Astrocyte (in vitro differentiated cells and primary cell): Measurements from ENCODE around the gene IGFBPL1. TPM values are rescaled to one million over a fixed set of nuclear protein-coding genes. Genes with fewer than 3 reads are reported as not detected.

Experiments
- DNase-seq: peaks from one replicate; pipeline ENCODE4 v3.0.0-alpha.2; 2010; ENCODE audit warnings: low read depth
- FAIRE-seq: peaks from 2 replicates; lab custom pipeline; 2011; peaks lifted over from hg19 to GRCh38; lab: Jason Lieb, UNC
- H2AFZ ChIP-seq: 2 replicates; pipeline ENCODE4 v1.6.0; 2012; ENCODE audit warnings: low read depth, low read length, inconsistent platforms
- H3K27ac ChIP-seq: 2 replicates; pipeline ENCODE4 v1.5.1; 2011; ENCODE audit warnings: low read depth, low read length, inconsistent platforms
- H3K27me3 ChIP-seq: 2 replicates; pipeline ENCODE4 v1.6.0; 2011; ENCODE audit warnings: low read length, inconsistent platforms; ENCODE audit not compliant: insufficient read depth
- H3K36me3 ChIP-seq: 2 replicates; pipeline ENCODE4 v1.5.1; 2011; ENCODE audit warnings: low read length, inconsistent platforms; ENCODE audit not compliant: insufficient read depth
- H3K4me1 ChIP-seq: 2 replicates; pipeline ENCODE4 v1.5.1; 2011; ENCODE audit warnings: low read length, inconsistent platforms; ENCODE audit not compliant: insufficient read depth
- H3K4me2 ChIP-seq: 2 replicates; pipeline ENCODE4 v1.6.0; 2012; ENCODE audit warnings: low read length, inconsistent platforms
- H3K4me3 ChIP-seq: 2 replicates; pipeline ENCODE4 v1.5.1; 2011; ENCODE audit warnings: low read depth, mild to moderate bottlenecking, low read length, inconsistent platforms; ENCODE audit not compliant: insufficient read depth
- H3K79me2 ChIP-seq: 2 replicates; pipeline ENCODE4 v1.6.0; 2012; ENCODE audit warnings: mild to moderate bottlenecking, low read length, inconsistent platforms; ENCODE audit not compliant: insufficient read depth
- H3K9ac ChIP-seq: 2 replicates; pipeline ENCODE4 v1.6.0; 2012; ENCODE audit warnings: mild to moderate bottlenecking, low read length, inconsistent platforms
- H3K9me3 ChIP-seq: 2 replicates; pipeline ENCODE4 v1.5.1; 2012; ENCODE audit warnings: low read depth, mild to moderate bottlenecking, low read length, inconsistent platforms; ENCODE audit not compliant: insufficient read depth
- H4K20me1 ChIP-seq: 2 replicates; pipeline ENCODE4 v1.6.0; 2012; ENCODE audit warnings: low read length, inconsistent platforms; ENCODE audit not compliant: insufficient read depth
- H3K27ac Mint-ChIP-seq: one replicate; pipeline ENCODE4 v1.8.0; 2021; ENCODE audit warnings: mild to moderate bottlenecking, mixed read lengths; ENCODE audit not compliant: unreplicated experiment
- H3K27me3 Mint-ChIP-seq: one replicate; pipeline ENCODE4 v1.8.0; 2021; ENCODE audit warnings: low read depth, mixed read lengths; ENCODE audit not compliant: unreplicated experiment
- H3K36me3 Mint-ChIP-seq: one replicate; pipeline ENCODE4 v1.8.0; 2021; ENCODE audit warnings: low read depth, mixed read lengths; ENCODE audit not compliant: unreplicated experiment
- H3K4me1 Mint-ChIP-seq: one replicate; pipeline ENCODE4 v1.8.0; 2021; ENCODE audit warnings: low read depth, mixed read lengths; ENCODE audit not compliant: unreplicated experiment
- H3K4me3 Mint-ChIP-seq: one replicate; pipeline ENCODE4 v1.8.0; 2021; ENCODE audit warnings: mild to moderate bottlenecking, moderate library complexity, mixed read lengths; ENCODE audit not compliant: unreplicated experiment
- H3K9me3 Mint-ChIP-seq: one replicate; pipeline ENCODE4 v1.8.0; 2021; ENCODE audit warnings: mild to moderate bottlenecking, mixed read lengths; ENCODE audit not compliant: unreplicated experiment
- EZH2 ChIP-seq: IDR thresholded peaks from 2 replicates; pipeline ENCODE4 v1.6.1; 2012; ENCODE audit warnings: mild to moderate bottlenecking, low read length, inconsistent platforms; ENCODE audit not compliant: insufficient read depth
- total RNA-seq: library from RNA; stranded (reverse); gene quantifications from 2 replicates; pipeline ENCODE4 v1.2.1, GENCODE V29; 2021
- TF ChIP-seq, protein P1 (sequence below): IDR thresholded peaks from 2 replicates; pipeline ENCODE4 v1.5.1; 2011; ENCODE audit warnings: low read depth, mild to moderate bottlenecking, inconsistent platforms, low read length, moderate library complexity; ENCODE audit not compliant: insufficient read depth

IGFBPL1 gene
- total RNA-seq, 1 donor from 2014 or later, result 11.0 TPM

DNA sequence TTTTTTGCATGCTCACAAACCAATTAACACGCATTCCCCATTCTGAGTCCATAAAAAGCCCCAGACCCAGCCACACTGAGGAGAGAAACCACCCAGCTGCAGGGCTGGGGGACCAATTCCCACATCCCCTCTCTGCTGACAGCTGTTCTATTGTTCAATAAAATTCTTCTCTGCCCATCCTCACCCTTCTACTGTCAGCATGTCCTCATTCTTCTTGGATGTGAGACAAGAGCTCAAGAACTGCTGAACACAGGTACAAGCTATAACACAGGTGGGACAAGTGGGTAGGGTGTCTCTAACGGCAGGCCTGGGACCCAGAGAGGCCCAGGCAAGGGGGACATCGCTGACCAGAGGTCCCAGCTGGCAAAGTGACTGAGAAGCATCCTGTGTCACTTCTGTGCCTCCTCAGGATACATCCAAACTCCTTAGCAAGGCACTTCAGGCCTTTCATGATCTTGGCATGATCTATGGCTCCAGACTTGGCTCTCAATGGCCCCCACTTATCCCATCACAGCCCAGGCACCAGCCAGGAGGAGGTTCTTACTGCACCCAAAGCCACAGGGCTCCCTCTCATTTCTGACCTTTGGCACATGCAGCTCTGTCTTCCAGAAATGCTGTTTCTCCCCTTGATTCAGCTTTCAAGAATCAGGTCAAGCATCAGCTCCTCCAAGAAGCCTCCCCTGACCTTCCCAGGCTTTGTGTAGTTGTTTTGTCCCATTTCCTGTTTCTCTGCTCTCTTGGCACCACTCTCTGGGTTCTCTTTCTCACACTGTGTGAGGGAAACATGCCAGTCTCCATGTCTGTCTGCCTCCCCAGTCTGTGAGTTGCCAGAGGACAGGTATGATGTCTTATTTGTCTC lies 39.0 kb downstream of the IGFBPL1 start:
- Mint-ChIP-seq H3K4me3 (no peak overlapping the region), H3K9me3 (peaks cover 9% of the 10 kb centered on the region), H3K36me3 (no peaks in the 10 kb centered on the region), H3K27ac (peak overlapping the region; percentile 83), H3K27me3 (no peaks in the 10 kb centered on the region), H3K4me1 (peaks cover 47% of the 10 kb centered on the region)
- peaks cover 5% of the 10 kb centered on the region for H3K9me3 ChIP-seq
- peaks cover 11% of the 10 kb centered on the region for H3K4me1 ChIP-seq
- H2AFZ ChIP-seq, result no peak overlapping the region
- no peak overlapping the region for H3K27ac ChIP-seq
- no peaks in the 10 kb centered on the region for H3K27me3 ChIP-seq
- H4K20me1 ChIP-seq, result no peaks in the 10 kb centered on the region
- FAIRE-seq (peak; percentile 20), DNase-seq (no peak)
- H3K36me3 ChIP-seq, result no peaks in the 10 kb centered on the region
- TF ChIP-seq EZH2, result no peak
- TF ChIP-seq, protein P1, sequence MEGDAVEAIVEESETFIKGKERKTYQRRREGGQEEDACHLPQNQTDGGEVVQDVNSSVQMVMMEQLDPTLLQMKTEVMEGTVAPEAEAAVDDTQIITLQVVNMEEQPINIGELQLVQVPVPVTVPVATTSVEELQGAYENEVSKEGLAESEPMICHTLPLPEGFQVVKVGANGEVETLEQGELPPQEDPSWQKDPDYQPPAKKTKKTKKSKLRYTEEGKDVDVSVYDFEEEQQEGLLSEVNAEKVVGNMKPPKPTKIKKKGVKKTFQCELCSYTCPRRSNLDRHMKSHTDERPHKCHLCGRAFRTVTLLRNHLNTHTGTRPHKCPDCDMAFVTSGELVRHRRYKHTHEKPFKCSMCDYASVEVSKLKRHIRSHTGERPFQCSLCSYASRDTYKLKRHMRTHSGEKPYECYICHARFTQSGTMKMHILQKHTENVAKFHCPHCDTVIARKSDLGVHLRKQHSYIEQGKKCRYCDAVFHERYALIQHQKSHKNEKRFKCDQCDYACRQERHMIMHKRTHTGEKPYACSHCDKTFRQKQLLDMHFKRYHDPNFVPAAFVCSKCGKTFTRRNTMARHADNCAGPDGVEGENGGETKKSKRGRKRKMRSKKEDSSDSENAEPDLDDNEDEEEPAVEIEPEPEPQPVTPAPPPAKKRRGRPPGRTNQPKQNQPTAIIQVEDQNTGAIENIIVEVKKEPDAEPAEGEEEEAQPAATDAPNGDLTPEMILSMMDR, result no peak
- H3K79me2 ChIP-seq, result no peaks in the 10 kb centered on the region
- no peak overlapping the region for H3K4me2 ChIP-seq
- H3K4me3 ChIP-seq, result no peak overlapping the region
- H3K9ac ChIP-seq, result no peak overlapping the region

DNA sequence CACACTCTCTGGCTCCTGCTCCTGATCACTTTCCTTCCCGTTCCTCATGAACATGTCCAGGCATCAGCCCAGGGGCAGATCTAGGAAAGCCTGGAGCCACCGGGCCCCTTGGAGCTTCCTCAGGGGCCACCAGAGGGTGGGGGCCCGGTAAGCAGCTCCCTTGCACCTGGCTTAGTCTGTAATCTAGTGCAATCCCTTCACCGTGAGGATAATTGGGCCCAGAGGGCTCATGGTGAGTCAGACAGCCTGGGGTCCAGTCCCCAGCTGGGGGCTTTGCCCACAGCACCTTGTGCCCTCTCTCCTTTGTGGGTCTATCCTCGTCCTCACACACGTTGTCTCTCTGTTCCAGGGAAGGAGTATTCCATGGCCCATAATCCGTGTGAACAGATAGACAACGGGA lies 42.1 kb downstream of the IGFBPL1 start:
- TF ChIP-seq, protein P1, result no peak
- no peak for TF ChIP-seq EZH2
- Mint-ChIP-seq H3K36me3 (peaks cover 2% of the 10 kb centered on the region), H3K27ac (peak overlapping the region; percentile 83), H3K27me3 (peaks cover 3% of the 10 kb centered on the region), H3K4me3 (no peak overlapping the region), H3K4me1 (peaks cover 31% of the 10 kb centered on the region), H3K9me3 (peaks cover 8% of the 10 kb centered on the region)
- no peak overlapping the region for H2AFZ ChIP-seq
- no peaks in the 10 kb centered on the region for H3K79me2 ChIP-seq
- H3K27me3 ChIP-seq, result no peaks in the 10 kb centered on the region
- FAIRE-seq, result no peak
- H3K4me1 ChIP-seq, result peaks cover 11% of the 10 kb centered on the region
- H3K4me2 ChIP-seq, result no peak overlapping the region
- no peaks in the 10 kb centered on the region for H3K36me3 ChIP-seq
- peaks cover 5% of the 10 kb centered on the region for H3K9me3 ChIP-seq
- H3K9ac ChIP-seq, result no peak overlapping the region
- peak overlapping the region; percentile 65 for H3K27ac ChIP-seq
- no peaks in the 10 kb centered on the region for H4K20me1 ChIP-seq
- H3K4me3 ChIP-seq, result no peak overlapping the region
- DNase-seq, result no peak
